GM10847 (cell line): ENCODE measurements around the gene TMEM273.

Experiments
- POLR2A ChIP-seq: IDR thresholded peaks from 2 replicates; pipeline ENCODE4 v1.6.1; 2011; ENCODE audit not compliant: insufficient read length; ENCODE audit errors: extremely low read depth

The TMEM273 gene

DNA sequence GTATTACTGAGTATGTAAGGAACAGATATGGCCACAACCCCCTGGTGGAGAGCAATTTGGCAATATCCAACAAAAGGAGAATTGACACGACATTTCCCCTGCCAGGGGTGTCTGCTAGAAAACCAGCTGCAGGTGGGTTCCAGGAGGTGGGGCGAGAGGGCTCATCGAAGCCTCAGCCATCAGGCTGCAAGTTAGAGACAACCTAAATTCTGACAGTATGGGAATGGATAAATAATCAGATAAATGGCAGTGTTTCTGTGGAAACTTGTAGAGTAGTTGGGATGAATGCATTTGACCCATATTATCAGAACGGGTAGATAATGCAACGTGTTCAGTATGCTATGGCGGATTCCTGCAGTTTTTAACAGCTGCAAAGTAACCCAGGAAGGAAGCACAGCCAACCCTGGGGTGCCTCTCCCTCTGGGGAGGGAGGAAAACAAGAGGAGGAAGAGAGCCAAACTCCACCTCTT lies 3.5 kb downstream of the TMEM273 start:
- no peak for TF ChIP-seq POLR2A

GRCh38 chr10:49183596-49184542 lies 4.3 kb downstream of the TMEM273 start:
- TF ChIP-seq POLR2A = no peak

- no peak for TF ChIP-seq POLR2A
Measured at GRCh38 chr10:49182776-49183175, 5.4 kb downstream of the TMEM273 start.

DNA sequence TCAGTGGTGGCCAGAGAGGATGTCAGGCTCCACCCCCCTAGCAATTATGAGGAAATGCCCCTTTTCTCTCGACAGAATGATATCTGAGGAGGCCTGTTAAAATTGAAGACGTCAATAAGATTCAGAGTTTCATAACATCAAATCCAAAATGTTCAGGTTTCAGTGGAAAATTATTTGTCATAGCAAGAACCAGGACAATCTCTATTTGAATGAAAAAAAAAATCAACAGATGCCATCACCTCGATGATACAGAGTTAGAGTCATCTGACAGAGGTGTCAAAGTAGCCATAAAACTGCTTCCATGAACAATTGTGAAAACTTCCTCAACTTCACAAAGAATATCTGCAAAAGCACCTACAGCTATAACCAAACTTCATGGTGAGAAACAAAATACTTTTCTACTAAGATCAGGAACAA lies 7.7 kb downstream of the TMEM273 start:
- no peak for TF ChIP-seq POLR2A

GRCh38 chr10:49179699-49180443 lies 8.3 kb downstream of the TMEM273 start:
- no peak for TF ChIP-seq POLR2A

GRCh38 chr10:49178489-49179471 lies 9.4 kb downstream of the TMEM273 start:
- no peak for TF ChIP-seq POLR2A

GRCh38 chr10:49177391-49178355 lies 10.5 kb downstream of the TMEM273 start:
- no peak for TF ChIP-seq POLR2A

DNA sequence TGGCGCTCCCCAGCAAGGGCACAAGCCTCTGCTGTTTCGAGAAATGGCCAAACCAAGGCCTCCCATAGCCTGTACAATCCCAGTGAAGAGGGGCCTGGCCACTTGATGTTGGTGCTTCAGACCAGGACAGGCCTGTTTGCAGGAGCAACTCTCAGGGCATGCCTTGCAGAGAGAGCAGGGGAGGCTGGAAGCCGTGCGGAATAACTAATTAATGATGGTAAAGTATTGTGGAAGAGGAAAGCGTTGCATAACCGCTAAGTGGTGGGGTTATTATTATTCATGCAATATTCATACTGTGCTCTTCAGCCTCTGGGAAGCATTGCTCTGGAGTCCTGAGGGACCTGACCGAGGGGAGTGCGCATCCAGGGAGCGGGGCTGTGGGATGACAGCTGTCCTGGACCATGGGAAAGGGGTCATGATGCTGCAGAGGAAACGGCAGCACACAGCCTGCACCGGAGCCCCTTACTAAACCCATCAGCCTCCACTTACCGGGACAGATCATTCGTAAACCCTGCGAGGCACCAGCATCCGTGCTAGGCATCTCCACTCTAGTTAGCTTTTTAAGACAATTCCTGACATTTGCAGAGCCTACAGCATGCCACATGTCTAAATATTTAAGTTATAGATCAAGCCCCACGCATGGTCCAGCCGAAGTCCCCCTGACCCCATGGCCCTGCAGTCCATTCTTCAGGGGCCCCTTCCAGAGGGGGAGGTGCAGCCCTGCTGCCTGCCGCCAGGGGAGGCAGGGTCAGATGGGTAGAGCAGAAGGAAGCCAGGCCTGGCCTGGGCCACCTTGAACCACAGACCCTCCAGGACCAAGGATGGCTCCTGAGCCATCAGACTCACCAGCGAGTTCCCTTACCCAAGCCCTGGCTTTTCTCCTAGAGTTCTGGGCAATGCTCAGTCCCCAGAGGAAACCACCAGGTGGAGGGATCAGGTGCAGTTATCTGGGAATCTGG lies 11.6 kb downstream of the TMEM273 start:
- TF ChIP-seq POLR2A = no peak

- no peak for TF ChIP-seq POLR2A
Measured at GRCh38 chr10:49175587-49176309, 12.4 kb downstream of the TMEM273 start.

- TF ChIP-seq POLR2A = no peak
Measured at GRCh38 chr10:49174926-49175500, 13.2 kb downstream of the TMEM273 start.

GRCh38 chr10:49174261-49174925 lies 13.8 kb downstream of the TMEM273 start:
- TF ChIP-seq POLR2A = no peak
